HG02610 (cell line): Measurements from ENCODE around the gene HPSE2.
"Not testable (repeated sequence)": the region's sequence is repeated elsewhere in the genome, so short reads cannot be mapped to it uniquely, and the experiment has no call there.

Experiments used
- ATAC-seq: cut with Tn5 transposase; IDR thresholded peaks from one replicate; pipeline ENCODE4 v1.9.1; 2021; ENCODE audit warnings: mild to moderate bottlenecking, moderate library complexity; ENCODE audit not compliant: unreplicated experiment

HPSE2 gene

DNA sequence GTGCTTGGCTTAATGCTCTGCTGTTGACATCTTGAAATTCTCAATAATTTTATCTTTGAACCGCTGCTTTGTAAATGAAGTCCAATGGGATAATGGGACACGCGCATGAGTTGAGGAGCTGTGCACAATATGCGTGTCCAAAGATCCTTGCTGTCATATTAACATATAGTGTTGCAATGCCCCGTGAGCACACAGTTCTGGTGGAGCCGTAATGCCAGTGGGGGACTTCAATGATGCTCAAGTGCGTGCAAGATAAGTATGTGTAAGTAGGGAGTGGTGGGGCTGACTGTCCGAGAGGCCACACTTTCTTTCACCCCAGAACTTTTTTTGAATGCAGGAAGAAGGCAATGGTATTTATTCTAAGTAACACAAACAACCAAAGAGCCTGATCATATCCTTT lies 711.5 kb downstream of the HPSE2 start:
- ATAC-seq = no peak

DNA sequence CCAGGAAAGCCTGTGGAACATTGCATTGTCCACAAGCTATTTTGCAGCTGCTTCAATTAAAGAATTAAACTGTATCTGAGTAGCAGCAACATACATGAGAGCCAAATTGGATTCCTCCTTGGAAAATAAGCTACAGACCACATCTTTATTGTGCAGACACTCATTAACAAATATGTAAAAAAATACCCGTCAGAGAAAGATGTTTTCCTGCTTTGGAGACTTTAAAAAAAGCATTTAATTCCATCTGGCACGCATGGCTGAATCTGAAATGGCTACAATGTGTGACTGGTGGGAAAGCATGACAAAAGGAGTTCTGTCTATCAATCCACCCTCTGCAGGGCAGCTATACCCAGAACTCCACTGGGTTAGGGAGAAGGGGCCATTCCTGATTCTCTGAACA lies 715.8 kb downstream of the HPSE2 start:
- no peak for ATAC-seq

DNA sequence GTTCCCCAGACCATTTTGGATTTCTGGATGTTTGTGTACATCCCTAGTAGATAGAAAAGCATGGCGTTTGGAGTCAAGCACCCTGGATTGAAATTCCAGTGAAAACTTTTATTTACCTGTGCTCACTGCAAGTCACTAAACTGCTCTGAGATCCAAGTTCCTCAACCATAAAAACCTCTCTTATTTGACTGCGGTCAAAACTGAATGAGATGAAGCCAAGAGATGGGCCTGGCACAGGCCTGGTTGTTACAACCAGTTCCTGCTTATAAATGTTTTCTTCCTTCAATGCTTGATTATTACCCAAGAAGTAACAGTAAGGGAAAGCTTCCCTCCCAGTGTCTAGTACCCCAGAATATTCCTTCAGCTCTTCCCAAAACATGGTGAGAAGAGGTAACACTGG lies 718.0 kb downstream of the HPSE2 start:
- ATAC-seq = no peak

DNA sequence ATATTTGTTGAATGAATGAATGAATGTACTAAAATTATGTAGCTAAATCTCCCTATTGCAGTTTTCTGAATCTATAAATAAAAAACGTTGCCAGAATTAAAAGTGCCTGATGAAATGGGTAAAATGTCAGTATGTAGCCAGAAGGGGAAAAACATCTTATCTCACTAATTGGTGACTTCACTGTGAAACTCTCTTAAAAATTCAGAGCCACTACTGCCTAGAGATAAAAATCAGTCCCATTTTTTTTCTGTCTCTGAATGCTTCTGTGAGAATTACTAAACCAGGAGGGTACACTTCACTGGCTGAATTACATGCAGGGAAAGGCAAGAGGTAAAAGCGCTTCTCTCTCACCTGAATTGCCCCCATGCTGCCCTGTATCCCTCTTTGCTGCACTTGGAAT lies 719.3 kb downstream of the HPSE2 start:
- ATAC-seq = no peak

DNA sequence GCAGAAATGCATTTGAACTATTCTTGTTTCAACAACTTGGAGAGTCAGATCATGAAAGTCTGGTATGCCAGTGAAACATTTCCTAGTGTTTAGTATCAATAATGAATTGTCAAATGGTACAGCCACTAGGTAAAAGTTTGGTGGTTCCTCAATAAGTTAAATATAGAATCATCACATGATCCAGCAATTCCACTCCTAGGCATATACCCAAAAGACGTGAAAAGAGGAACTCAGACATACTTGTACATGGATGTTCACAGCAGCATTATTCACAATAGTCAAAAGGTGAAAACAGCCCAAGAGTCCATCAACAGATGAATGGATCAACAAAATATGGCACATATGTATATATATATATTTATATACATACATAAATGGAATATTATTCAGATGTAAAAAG lies 721.9 kb downstream of the HPSE2 start:
- ATAC-seq = no peak

DNA sequence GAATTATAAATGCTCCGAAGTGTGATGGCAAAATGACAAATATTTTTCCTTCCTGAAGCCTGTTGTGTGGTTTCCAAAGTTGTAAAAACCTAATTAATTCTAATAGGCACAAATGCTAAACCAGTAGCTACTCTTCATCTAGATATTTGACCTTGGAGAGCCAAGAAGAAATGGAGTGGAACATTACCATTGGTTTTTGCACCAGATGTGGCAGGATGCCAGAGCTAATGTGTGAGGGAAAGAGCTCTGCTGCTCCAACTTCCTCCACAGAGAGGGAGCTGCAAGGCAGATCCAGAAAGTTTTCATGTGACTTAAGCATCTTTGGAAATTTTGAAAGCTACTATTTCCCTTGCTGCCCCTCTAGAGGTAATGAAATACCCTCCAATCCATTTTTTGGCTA lies 723.8 kb downstream of the HPSE2 start:
- no peak for ATAC-seq

DNA sequence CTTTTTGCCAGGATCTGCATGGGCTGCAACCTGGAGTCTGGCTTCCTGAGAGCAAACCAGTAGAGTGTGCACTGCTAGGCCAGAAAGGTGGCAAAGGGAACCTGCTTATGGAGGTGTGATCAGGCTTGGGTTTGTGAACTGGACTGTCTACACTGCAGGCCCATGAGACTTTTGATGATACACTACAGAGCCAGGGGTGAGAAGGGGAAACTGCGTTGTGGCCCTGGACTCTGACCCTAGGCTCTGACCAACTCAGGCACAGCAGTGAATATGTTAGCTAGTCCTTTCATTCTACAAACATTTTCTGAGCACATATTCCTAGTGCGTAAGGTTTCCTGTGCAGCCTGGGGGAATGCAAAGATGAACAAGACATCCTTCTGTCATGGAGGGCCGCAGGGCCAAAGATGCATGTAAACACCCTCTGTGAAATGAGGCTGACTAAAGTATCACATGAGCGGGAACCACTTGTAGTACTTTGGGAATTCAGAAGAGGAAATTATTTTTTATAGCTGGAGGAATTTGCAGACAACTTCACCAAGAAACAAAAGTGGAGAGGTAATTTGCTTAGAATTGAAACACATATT lies 725.1 kb downstream of the HPSE2 start:
- no peak for ATAC-seq

DNA sequence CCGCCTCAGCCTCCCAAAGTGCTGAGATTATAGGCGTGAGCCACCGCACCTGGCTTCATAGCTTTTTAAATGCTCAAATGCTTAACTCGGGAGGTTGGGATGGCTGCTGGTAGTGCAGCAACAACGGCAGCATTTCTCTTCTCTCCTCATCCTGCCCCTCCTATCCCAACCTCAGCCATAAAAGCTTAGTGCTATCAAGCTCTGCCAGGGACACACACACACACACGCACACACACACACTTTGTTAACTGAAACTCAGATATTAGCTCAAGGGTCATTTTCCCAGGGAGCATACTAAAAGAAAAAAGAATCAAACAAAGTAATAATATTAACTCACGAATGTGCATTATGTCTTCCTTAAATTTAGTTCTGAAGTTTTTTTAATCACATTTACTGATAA lies 725.9 kb downstream of the HPSE2 start:
- no peak for ATAC-seq

DNA sequence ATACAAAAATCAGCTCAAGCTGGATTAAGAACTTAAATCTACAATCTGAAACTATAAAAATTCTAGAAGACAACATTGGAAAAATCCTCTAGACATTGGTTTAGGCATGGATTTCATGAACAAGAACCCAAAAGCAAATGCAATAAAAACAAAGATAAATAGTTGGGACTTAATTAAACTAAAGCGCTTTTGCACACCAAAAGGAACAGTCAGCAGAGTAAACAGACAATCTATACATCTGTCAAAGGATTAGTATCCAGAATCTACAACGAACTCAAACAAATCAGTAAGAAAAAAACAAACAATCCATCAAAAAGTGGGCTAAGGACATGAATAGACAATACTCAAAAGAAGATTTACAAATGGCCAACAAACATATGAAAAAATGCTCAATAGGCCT lies 733.1 kb downstream of the HPSE2 start:
- not testable (repeated sequence) for ATAC-seq

DNA sequence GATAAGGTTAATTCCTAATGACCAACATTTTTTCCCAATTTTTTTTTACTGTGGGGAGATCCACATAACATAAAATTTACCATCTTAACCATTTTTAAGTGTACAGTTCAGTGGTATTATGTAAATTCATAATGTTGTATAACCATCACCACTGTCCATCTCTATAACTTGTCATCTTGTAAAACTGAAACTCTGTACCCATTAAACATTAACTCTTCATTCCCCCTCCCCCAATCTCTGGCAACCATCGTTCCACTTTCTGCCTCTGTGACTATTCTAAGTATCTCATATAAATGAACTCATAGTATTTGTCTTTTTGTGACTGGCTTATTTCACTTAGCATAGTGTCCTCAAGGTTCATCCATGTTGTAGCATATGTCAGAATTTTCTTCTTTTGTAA lies 742.9 kb downstream of the HPSE2 start:
- no peak for ATAC-seq

DNA sequence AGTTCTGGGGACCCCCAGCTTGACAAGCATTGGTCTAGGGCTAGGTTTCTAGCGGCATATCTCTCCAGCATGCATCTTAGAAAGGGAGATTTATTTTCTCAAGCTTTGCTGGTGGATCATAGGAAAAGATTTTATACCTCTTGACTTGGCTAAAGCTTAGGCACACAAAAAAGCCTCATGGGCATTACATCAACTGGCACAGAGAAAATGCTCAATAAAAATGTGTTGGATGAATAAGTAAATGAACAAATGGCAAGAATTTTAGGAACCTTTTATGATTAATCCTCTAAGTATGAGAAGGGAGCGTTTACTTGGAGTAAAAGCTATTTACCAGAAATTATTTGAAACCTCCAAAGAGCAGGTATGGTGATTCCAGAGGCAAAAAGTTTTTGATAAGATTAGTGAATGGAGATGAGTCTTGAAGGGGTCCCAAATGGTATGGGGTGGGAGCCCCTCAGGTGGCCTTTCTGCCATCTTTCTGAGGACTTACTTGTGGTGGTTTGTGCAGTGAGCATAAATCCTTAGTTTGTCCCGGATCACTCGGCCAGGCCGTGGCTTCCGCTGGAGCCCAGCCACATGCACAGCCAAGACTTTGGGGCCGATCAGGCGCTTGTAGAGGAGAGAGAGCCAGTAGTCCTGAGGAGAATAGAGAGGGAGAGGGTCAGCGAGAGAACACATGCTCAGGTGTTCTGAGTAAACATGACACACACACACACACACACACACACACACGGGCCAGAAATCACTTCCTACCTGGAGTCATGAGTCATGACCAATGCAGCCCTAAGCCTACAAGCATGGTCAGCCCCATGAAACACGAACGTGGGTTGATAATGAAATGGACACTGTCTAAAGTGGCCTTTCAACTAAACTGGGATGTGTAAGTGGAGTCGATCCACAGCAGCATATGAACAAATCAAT lies 745.8 kb downstream of the HPSE2 start:
- ATAC-seq = no peak

DNA sequence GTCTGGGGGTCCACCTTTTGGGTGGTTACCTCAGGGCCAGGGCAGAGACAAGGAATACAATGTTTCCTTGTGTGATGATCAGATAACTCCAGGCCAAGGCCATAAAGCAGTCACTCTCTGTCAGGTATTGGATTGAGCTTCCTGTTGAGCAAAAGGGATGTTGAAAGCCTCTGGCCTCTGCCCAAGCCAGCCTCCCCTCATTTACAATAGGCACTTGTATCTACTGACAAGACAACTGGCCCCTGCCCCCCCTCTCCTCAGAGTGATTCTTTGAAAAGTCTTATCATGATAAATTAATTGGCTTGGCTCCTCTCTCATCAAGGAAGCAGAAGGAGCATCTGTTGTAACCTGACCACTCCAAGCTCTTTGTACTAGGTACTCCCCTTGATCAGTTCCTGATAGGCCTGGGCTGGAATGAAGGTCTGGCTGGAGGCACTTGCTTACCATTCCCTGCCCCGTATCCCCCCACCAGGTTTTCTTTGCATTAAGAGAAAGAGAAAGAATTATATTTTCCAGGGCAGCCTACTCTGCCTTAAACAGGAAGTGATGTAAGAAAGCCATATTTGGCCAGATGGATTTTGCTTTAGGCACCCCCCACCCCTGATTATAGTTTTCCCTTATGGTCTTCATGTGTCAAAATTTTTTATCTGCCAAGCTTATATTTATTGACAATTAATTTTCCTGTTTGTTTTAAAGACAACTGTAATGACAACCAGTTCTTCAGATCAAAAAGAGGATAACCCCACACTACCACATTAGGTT lies 746.8 kb downstream of the HPSE2 start:
- ATAC-seq = no peak

DNA sequence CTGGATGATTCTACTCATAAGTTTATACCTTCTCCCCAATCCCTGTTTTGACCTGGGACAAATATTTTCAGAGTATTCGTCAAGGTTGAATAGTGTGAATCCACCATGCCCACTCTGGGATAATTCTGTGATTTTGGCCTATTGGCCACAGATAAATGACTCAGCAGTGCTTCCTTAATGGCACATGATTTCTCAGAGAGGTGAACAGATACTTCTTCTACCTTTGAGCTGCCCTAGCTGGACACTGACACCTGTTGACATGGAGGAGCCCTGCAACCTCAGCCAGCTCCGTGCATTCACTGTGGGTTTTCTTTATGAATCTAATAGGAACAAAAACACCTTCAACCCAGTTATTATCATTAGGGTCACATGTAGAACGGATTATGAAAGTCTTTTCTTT lies 748.0 kb downstream of the HPSE2 start:
- no peak for ATAC-seq

DNA sequence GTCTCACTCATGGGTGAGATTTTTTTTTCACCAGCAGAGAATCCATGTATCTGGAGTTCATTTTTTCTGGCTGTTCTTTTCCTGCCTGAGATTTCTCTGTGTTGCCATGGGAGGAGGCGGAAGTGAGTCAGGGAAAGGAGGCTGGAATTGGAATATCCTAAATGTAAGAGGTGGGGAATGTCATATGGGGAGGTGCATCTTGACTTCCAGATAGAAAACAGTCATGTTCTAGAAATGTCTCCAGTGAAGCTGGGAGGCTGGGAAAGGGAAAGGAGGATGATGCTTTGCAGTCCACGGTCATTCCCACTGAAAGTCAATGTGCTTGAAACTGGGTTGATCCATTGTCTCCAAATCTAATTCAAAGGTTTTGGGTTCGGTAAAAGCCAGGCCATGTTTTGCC lies 749.2 kb downstream of the HPSE2 start:
- ATAC-seq = no peak

DNA sequence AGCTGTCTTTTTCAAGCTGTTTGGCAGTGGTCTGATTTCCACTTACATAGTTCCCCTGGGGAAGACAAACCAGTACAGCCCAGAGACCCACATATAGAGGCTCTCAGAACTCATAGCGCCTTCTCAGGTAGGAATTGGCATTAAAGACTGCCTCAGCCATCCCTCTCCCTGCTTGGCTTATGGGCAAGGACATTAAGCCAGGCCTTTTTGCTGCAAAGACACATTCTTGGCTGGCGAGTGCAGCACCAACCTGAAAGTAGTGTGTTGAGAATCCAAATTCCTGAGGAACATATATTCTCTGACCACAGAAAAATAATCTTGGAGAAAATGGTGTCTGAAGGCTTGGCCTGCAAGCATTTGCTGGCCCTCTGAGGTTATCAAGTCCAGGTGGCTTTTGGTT lies 749.7 kb downstream of the HPSE2 start:
- ATAC-seq = no peak

DNA sequence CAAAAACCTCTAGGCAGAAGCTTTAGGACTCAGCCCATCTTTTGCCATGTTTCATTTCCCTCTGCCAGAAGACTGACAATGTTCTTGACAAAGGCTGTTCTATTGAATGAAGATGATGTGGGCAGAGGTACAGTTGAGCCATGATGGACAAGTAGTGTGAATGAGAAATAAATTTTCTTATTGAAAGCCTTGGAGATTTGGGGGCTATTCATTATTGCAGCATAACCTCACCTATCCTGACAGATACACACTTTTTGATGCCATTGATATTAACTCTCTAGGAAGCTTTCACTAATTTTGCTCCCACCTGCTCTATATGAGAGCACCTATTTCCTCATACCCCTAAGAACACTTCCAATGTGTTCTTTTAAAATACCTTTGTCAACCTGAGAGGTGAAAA lies 752.0 kb downstream of the HPSE2 start:
- ATAC-seq = no peak

DNA sequence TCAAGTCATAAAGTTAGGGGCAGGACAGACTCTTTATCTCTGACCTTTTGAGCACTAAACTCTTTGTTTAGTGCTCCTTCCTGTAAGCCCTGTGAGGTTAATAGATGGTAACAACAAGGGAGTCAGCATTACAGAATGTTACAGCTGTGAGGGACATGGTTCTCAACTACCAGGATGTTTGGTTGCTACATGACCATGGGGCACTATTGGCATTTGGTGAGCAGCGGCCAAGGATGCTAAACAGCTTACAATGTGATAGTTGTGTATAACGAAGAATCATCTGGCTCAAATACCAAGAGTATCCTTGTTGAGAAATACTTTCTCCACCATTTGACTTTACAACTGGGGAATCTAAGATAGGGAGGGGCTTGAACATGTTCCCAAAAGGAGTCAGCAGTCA lies 753.6 kb downstream of the HPSE2 start:
- ATAC-seq = no peak

DNA sequence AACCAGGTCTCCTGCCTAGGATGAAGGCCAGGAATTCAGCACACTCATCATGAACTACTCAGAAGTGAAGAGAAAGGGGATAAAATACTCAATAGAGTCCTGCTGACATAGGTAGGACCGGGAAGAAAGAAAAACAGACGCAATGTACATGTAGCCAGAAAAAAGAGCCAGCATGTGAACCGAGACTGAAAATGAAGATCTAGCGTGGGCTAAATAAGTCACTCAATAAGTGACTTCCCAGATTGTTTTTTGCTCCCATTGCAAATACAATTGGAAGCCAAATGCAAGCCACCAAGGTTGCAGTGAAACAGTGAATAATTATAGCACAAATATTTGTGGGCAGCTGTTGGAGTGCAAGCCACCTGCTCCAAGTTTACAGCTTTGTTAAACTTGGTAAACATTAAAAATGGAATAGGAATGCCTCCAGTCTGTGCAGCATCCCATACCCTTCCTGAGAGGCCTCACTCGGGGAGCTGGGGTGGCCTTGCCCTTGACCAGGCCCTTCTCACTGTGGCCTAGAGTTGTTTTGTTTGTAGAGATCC lies 754.2 kb downstream of the HPSE2 start:
- ATAC-seq = no peak

DNA sequence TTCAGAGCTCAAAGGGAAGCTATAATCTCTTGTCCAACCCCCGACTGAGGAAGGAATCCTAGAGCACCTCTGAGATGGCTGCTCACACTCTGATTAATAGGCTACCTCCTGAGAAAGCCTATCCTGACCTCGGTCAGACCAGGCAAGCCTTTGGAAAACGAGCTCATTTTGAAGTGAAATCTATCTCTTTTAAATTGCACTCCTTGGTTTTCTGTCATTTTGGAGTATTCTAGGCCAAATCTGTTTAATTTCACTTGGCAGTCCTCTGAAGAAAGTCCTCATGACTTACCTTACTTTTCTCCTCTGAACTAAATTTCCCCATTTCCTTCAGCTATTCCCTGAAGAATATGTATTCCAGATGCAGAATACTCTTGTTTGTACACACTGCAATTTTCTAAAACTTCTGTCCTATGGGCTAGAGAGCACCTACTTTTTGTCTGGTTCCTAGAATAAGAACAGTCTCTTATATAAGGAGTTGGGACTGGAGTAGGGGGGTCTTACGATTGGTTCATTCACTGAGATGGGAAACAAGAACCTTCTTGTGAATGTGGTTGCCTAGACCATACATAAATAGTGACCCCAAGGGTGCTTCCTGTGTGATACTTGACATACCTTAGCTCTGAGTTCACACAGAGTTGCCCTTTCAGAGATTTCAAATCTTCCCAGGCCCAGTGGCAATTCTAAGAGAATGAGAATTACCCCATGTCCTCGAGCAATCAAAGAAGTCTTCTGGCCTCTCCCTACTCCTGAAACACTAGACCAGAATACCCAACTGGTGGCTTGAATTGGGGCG lies 757.0 kb downstream of the HPSE2 start:
- no peak for ATAC-seq

DNA sequence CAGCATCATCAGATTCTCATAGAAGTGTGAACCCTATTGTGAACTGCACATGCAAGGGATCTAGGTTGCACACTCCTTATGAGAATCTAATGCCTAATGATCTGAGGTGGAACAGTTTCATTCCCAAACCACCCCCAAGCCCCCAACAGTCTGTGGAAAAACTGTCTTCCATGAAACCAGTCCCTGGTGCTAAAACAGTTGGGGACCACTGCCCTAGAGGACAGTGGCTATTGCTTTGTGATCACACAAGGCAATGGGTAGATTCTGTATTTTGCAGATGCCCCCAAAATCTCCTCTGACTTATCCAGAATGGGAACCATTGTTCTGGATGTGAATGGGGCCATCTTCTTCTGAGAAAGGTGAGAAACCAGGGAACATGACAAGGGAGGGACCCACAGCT lies 757.8 kb downstream of the HPSE2 start:
- no peak for ATAC-seq

DNA sequence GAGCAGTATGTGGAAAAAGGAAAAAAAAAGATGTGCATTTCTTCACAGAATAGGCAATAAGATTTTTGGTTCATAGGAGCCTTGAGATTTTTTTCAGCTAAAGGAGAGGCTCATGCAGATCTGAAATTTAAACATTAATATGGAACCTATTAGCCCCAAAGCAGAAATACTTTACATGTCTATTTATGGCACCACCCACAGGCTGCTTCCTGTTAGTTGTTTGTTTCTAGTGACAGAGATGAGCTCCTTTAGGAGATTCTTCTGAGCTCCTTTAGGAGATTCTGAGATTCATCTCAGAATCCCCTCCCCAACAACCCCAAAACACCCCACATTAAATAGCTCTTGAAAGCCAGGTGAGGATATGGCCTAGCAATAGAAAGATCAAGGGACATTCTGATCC lies 761.0 kb downstream of the HPSE2 start:
- no peak for ATAC-seq
